CD8-positive, alpha-beta memory T cell (primary cell): Measurements from ENCODE around the gene TUBB4B. TPM values are rescaled to one million over a fixed set of nuclear protein-coding genes. Genes with fewer than 3 reads are reported as not detected.

Experiments
- CTCF ChIA-PET: fragments of 350-600 bp; sonication (Branson Sonifier 250); formaldehyde crosslinking; loops from one replicate; lab custom pipeline; 2021; ENCODE audit warnings: antibody characterized with exemption; lab: Charles Lee
- POLR2A ChIA-PET: fragments of 350-600 bp; sonication (Branson Sonifier 250); formaldehyde crosslinking; loops from one replicate; lab custom pipeline; 2021; ENCODE audit warnings: antibody characterized with exemption; lab: Charles Lee
- DNase-seq, 5 donors: peaks; one replicate each; pipeline versions ENCODE4 v3.0.0 to v3.0.0-alpha.2; 2020 to 2022; ENCODE audit warnings: mixed read lengths in 1 of 5
- H3K27ac ChIP-seq: one replicate; pipeline ENCODE4 v1.7.0; 2013; ENCODE audit warnings: low read depth, mild to moderate bottlenecking, low read length, moderate library complexity
- H3K27me3 ChIP-seq: 2 replicates; pipeline ENCODE4 v1.7.0; 2013; ENCODE audit warnings: low read length, mild to moderate bottlenecking; ENCODE audit not compliant: insufficient read depth, poor library complexity, severe bottlenecking
- H3K36me3 ChIP-seq: 2 replicates; pipeline ENCODE4 v1.7.0; 2013; ENCODE audit warnings: mild to moderate bottlenecking, low read length, moderate library complexity; ENCODE audit not compliant: insufficient read depth
- H3K4me1 ChIP-seq: 2 replicates; pipeline ENCODE4 v1.7.0; 2013; ENCODE audit warnings: mild to moderate bottlenecking, low read length, moderate library complexity; ENCODE audit not compliant: insufficient read depth
- H3K4me3 ChIP-seq: 2 replicates; pipeline ENCODE4 v1.7.0; 2013; ENCODE audit warnings: mild to moderate bottlenecking, low read length
- H3K9me3 ChIP-seq: 2 replicates; pipeline ENCODE4 v1.7.0; 2013; ENCODE audit warnings: mild to moderate bottlenecking, low read length
- H3K27ac Mint-ChIP-seq, 8 donors: one replicate each; pipeline ENCODE4 v1.8.0; 2020 to 2021; ENCODE audit warnings: mixed read lengths in 8 of 8, mild to moderate bottlenecking in 6 of 8, inconsistent platforms in 3 of 8, moderate library complexity in 3 of 8
- H3K27me3 Mint-ChIP-seq, 2 donors: one replicate each; pipeline ENCODE4 v1.8.0; 2020 to 2021; ENCODE audit warnings: mixed read lengths in 2 of 2, mild to moderate bottlenecking in 1 of 2, moderate library complexity in 1 of 2
- H3K36me3 Mint-ChIP-seq, 3 donors: one replicate each; pipeline ENCODE4 v1.8.0; 2020 to 2021; ENCODE audit warnings: mixed read lengths in 3 of 3, inconsistent platforms in 1 of 3, mild to moderate bottlenecking in 1 of 3
- H3K4me1 Mint-ChIP-seq, 3 donors: one replicate each; pipeline ENCODE4 v1.8.0; 2020 to 2021; ENCODE audit warnings: mixed read lengths in 3 of 3, inconsistent platforms in 1 of 3, mild to moderate bottlenecking in 1 of 3
- H3K4me3 Mint-ChIP-seq, 7 donors: one replicate each; pipeline ENCODE4 v1.8.0; 2020 to 2021; ENCODE audit warnings: mixed read lengths in 7 of 7, mild to moderate bottlenecking in 6 of 7, moderate library complexity in 4 of 7, inconsistent platforms in 2 of 7
- H3K9me3 Mint-ChIP-seq, 5 donors: one replicate each; pipeline ENCODE4 v1.8.0; 2020 to 2022; ENCODE audit warnings: mixed read lengths in 5 of 5, mild to moderate bottlenecking in 3 of 5, moderate library complexity in 2 of 5, inconsistent platforms in 1 of 5
- polyA plus RNA-seq: library from polyadenylated mRNA; unstranded; fragments of 300-500 nt; fragmentation: Illumina TruSeq; gene quantifications from one replicate; pipeline ENCODE4 v1.2.3, GENCODE V29; 2021
- total RNA-seq, 2 experiments: library from RNA; stranded (reverse); gene quantifications; one replicate each; pipeline ENCODE4 v1.2.3, GENCODE V29; 2021

The TUBB4B gene
- total and polyA plus RNA-seq, 3 experiments from 2014 or later, result 64.6 to 331 (median 322) TPM

GRCh38 chr9:137233143-137233980, 7.7 kb upstream of the TUBB4B start:
- DNase-seq, result no peak
- peaks cover 0 to 11% of the 10 kb centered on the region in 2 donors for H3K27me3 Mint-ChIP-seq
- Histone ChIP-seq H3K27ac (no peak overlapping the region), H3K36me3 (no peaks in the 10 kb centered on the region), H3K4me1 (peaks cover 12% of the 10 kb centered on the region), H3K9me3 (no peaks in the 10 kb centered on the region), H3K27me3 (no peaks in the 10 kb centered on the region), H3K4me3 (no peak overlapping the region)
- H3K4me3 Mint-ChIP-seq, result no peak overlapping the region
- no peak overlapping the region for H3K27ac Mint-ChIP-seq
- CTCF ChIA-PET, result no interaction called here
- H3K9me3 Mint-ChIP-seq, result no peaks in the 10 kb centered on the region
- no peaks in the 10 kb centered on the region for H3K36me3 Mint-ChIP-seq
- POLR2A ChIA-PET, result no interaction called here
- peaks cover 0 to 13% (median 1%) of the 10 kb centered on the region in 3 donors for H3K4me1 Mint-ChIP-seq

GRCh38 chr9:137234055-137234697, 6.9 kb upstream of the TUBB4B start:
- Mint-ChIP-seq H3K4me1 (peaks cover 1 to 20% (median 5%) of the 10 kb centered on the region in 3 donors), H3K36me3 (no peaks in the 10 kb centered on the region), H3K27ac (no peak overlapping the region), H3K9me3 (no peaks in the 10 kb centered on the region), H3K27me3 (peaks cover 0 to 11% of the 10 kb centered on the region in 2 donors), H3K4me3 (no peak overlapping the region)
- DNase-seq, result no peak
- Histone ChIP-seq H3K36me3 (no peaks in the 10 kb centered on the region), H3K4me3 (no peak overlapping the region), H3K27ac (no peak overlapping the region), H3K27me3 (no peaks in the 10 kb centered on the region), H3K4me1 (peaks cover 12% of the 10 kb centered on the region), H3K9me3 (no peaks in the 10 kb centered on the region)
- ChIA-PET POLR2A (no interaction called here), CTCF (interaction anchor here (1.6 kb wide), 1 partner anchor 9 kb away, joined by 4 read pairs; the partner anchor contains the start of gene CYSRT1)

GRCh38 chr9:137234758-137235423, 6.2 kb upstream of the TUBB4B start:
- no peaks in the 10 kb centered on the region for H3K36me3 ChIP-seq
- no peaks in the 10 kb centered on the region for H3K27me3 ChIP-seq
- no peaks in the 10 kb centered on the region for H3K36me3 Mint-ChIP-seq
- no peak overlapping the region for H3K27ac ChIP-seq
- H3K27ac Mint-ChIP-seq, result no peak overlapping the region
- no peaks in the 10 kb centered on the region for H3K9me3 ChIP-seq
- peaks cover 1 to 25% (median 6%) of the 10 kb centered on the region in 3 donors for H3K4me1 Mint-ChIP-seq
- ChIA-PET POLR2A (no interaction called here), CTCF (interaction anchor here (1.6 kb wide), 1 partner anchor 10 kb away, joined by 4 read pairs; the partner anchor contains the start of gene CYSRT1)
- peaks cover 0 to 11% of the 10 kb centered on the region in 2 donors for H3K27me3 Mint-ChIP-seq
- no peak overlapping the region for H3K4me3 Mint-ChIP-seq
- peaks cover 12% of the 10 kb centered on the region for H3K4me1 ChIP-seq
- no peak overlapping the region for H3K4me3 ChIP-seq
- DNase-seq, result no peak
- no peaks in the 10 kb centered on the region for H3K9me3 Mint-ChIP-seq

- ChIA-PET CTCF (interaction anchor here (1.0 to 2.4 kb wide), 11 partner anchors 11 to 189 kb away, joined by 3 to 18 read pairs (median 6); partner anchors contain the start of genes CYSRT1, MAN1B1, NPDC1 and RNF208), POLR2A (interaction anchor here (0.6 to 1.0 kb wide), 2 partner anchors 19 to 140 kb away, joined by 3 to 4 read pairs; no protein-coding TSS in a partner anchor)
- H3K9me3 ChIP-seq, result no peaks in the 10 kb centered on the region
- no peak overlapping the region for H3K27ac Mint-ChIP-seq
- H3K4me1 ChIP-seq, result peaks cover 12% of the 10 kb centered on the region
- H3K9me3 Mint-ChIP-seq, result no peaks in the 10 kb centered on the region
- H3K4me3 Mint-ChIP-seq, result no peak overlapping the region
- no peak overlapping the region for H3K4me3 ChIP-seq
- H3K27me3 ChIP-seq, result no peaks in the 10 kb centered on the region
- peaks cover 1 to 27% (median 6%) of the 10 kb centered on the region in 3 donors for H3K4me1 Mint-ChIP-seq
- H3K27me3 Mint-ChIP-seq, result peaks cover 0 to 11% of the 10 kb centered on the region in 2 donors
- H3K36me3 Mint-ChIP-seq, result no peaks in the 10 kb centered on the region
- peak overlapping the region; percentile 27 for H3K27ac ChIP-seq
- no peaks in the 10 kb centered on the region for H3K36me3 ChIP-seq
- DNase-seq, result no peak
Measured at GRCh38 chr9:137235424-137236237, 5.5 kb upstream of the TUBB4B start.

- Mint-ChIP-seq H3K4me3 (peak overlapping the region in 2 of 7 donors; percentile 37 to 40), H3K27ac (peak overlapping the region in 1 of 8 donors; percentile 62), H3K36me3 (peaks cover 0 to 3% (median 0%) of the 10 kb centered on the region in 3 donors), H3K4me1 (peaks cover 5 to 31% (median 6%) of the 10 kb centered on the region in 3 donors), H3K9me3 (no peaks in the 10 kb centered on the region), H3K27me3 (peaks cover 4 to 11% of the 10 kb centered on the region in 2 donors)
- Histone ChIP-seq H3K9me3 (no peaks in the 10 kb centered on the region), H3K27ac (peak overlapping the region; percentile 27), H3K36me3 (no peaks in the 10 kb centered on the region), H3K4me1 (peaks cover 12% of the 10 kb centered on the region), H3K4me3 (no peak overlapping the region), H3K27me3 (no peaks in the 10 kb centered on the region)
- ChIA-PET CTCF (interaction anchor here (0.6 to 2.4 kb wide), 36 partner anchors 9 to 822 kb away, joined by 3 to 18 read pairs (median 4); partner anchors contain the start of genes CYSRT1, DPP7, MAN1B1 and NELFB), POLR2A (interaction anchor here (0.6 to 1.0 kb wide), 3 partner anchors 18 to 141 kb away, joined by 3 to 4 read pairs (median 3); no protein-coding TSS in a partner anchor)
- DNase-seq, result peak; percentile 83 to 93 (median 87)
Measured at GRCh38 chr9:137236238-137236935, 4.7 kb upstream of the TUBB4B start.

- peaks cover 13% of the 10 kb centered on the region for H3K4me1 ChIP-seq
- Mint-ChIP-seq H3K9me3 (no peaks in the 10 kb centered on the region), H3K4me3 (peak overlapping the region in 1 of 7 donors; percentile 32), H3K36me3 (peaks cover 0 to 3% (median 0%) of the 10 kb centered on the region in 3 donors), H3K4me1 (peaks cover 5 to 31% (median 6%) of the 10 kb centered on the region in 3 donors), H3K27ac (peak overlapping the region in 1 of 8 donors; percentile 62), H3K27me3 (peaks cover 4 to 8% of the 10 kb centered on the region in 2 donors)
- H3K4me3 ChIP-seq, result no peak overlapping the region
- H3K9me3 ChIP-seq, result no peaks in the 10 kb centered on the region
- peak overlapping the region; percentile 27 for H3K27ac ChIP-seq
- H3K27me3 ChIP-seq, result no peaks in the 10 kb centered on the region
- ChIA-PET CTCF (interaction anchor here (0.6 to 2.4 kb wide), 36 partner anchors 10 to 823 kb away, joined by 3 to 18 read pairs (median 4); partner anchors contain the start of genes CYSRT1, DPP7, MAN1B1 and NELFB), POLR2A (interaction anchor here (0.8 to 1.0 kb wide), 2 partner anchors 17 to 112 kb away, joined by 3 to 4 read pairs; no protein-coding TSS in a partner anchor)
- H3K36me3 ChIP-seq, result peaks cover under 1% of the 10 kb centered on the region
- no peak for DNase-seq
Measured at GRCh38 chr9:137236936-137237421, 4.1 kb upstream of the TUBB4B start.
